T47D (cell line): ENCODE data around the gene ALG9.

Experiments
- DNase-seq, 2 experiments: peaks; one replicate each; pipeline versions ENCODE4 v3.0.0 to v3.0.0-alpha.2; 2011 to 2012; ENCODE audit warnings: low read depth in 1 of 2, low spot score in 1 of 2
- JUND ChIP-seq: IDR thresholded peaks from 2 replicates; pipeline ENCODE4 v1.6.1; 2012; ENCODE audit warnings: low read depth
- in situ Hi-C: cut with HindIII; loops from 2 replicates; pipeline ENCODE4 v1.10.0; 2016; ENCODE audit warnings: low sequenced_read_pairs, low pct_unique_long_range_greater_than_20kb

Gene ALG9

DNA sequence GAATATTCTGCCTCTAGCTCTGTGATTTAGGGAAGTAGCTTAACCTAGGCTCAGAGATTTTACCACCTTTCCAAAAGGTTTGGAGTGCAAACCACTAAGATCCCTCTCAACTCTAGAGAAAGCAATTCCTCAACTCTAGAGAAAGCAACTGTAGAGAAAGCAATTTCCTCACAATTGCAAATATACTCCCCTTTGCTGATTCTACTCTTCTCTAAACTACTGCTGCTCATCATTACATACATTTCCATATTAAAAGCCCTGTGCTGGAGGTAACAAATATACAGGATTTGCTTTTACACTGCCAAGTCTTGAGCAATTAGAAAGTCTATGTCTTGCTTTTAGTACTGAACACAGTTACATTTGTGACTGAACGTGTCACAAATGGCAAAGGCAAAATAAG lies 48.2 kb downstream of the ALG9 start:
- no peak for TF ChIP-seq JUND
- DNase-seq, result no peak
- in situ Hi-C loops, result no loop called here

DNA sequence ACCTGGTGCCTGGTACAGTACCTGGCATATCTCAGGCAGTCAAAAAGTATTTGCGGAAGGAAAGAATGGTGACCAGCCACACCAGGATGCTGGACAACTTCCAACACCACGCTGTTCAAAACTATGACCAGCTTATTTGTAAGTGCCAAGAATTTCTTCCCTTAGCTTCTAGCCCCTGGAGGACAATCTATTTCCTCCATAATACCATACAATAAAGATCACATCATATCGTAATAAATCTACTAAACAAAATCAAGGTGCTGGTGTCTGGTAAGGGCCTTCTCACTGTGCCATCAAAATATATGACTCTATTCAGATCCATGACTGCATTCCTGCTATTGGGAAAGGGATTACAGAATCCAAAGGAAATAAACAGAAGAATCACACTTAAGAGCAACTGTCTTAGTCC lies 51.5 kb downstream of the ALG9 start:
- TF ChIP-seq JUND, result no peak
- in situ Hi-C loops, result no loop called here
- DNase-seq, result peak in 1 of 2 experiments; percentile 14

DNA sequence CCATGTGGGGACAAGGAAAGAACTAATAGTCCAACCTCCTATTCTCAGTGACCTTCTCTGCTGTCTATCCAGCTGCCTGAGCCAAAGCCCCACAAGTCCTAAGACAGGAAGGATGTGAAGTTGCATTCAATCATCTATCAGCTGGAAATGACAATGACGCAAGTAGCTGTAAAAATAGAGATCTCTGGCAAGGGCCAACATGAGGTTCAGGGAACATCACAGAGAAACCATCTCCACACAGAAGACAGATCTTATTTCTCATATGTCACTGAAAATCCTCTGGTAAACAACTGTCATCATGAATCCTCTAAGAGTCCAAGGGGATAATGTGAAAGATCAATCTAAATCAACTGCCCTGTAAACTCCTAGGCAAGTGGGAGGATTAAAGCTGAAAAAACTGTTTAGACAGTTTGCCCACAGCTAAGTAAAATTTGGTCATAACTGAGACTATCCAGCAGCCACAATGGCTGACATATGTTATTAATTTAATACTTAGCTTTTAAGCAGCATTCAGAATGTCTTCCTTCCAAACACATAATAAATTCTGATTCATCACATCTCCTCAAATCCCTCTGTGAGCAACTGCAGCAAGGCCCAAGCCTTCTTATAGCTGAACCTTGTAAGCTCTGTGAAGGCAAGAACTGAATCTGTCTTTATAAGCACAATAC lies 52.1 kb downstream of the ALG9 start:
- no peak for TF ChIP-seq JUND
- in situ Hi-C loops, result no loop called here
- no peak for DNase-seq

DNA sequence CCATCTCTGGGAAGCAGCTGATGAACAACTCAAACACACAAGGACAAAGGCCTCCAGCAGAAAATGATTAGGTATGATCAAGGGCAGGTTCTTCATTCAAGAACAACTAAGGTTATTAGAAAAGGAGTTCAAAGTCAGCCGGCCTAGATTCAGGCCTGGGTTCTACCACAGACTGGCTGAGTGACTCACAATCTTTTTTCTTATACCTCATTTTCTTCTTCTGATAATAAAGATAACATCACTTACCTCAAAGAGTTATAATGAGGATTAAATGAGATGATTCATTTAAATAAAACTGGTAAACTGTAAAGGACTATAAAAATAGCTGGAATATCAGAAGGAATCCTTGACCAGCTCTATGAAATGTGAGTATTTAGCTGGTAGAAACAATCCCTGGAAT lies 55.9 kb downstream of the ALG9 start:
- in situ Hi-C loops, result no loop called here
- no peak for TF ChIP-seq JUND
- DNase-seq, result no peak

DNA sequence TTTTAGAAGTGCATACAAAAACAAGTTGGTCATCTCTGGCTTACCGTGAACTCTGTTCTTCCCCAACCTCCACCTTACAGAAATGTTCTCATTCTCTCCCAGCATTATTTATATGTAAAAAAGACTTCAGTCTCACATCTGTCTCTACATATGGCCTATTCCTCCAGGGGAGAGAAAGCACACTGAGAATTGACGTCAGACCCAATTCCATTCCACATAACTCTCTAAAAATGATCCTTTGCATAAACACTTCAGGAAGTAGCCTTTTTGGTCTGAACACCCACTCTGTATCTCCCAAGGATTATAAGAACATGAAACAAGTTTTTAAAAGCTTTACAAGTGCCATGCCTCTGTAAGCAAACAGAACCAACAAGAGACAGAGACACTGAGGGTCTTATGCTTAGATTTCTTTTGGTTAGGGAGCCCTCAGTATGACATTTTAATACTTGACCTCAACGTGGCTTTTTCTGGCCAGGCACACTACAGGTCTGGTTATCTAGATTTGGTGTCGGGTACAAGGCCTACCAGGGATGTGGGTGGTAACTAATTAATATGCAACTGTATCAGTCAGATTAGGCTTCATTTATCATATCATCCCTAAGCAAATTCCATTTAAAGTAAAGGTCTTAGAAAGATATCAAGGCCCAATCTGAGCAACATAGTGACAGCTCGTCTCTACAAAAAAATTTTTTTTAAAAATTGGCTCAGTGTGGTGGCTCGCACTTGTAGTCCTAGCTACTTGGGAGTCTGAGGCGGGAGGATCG lies 56.6 kb downstream of the ALG9 start:
- in situ Hi-C loops, result no loop called here
- DNase-seq, result no peak
- TF ChIP-seq JUND, result no peak

DNA sequence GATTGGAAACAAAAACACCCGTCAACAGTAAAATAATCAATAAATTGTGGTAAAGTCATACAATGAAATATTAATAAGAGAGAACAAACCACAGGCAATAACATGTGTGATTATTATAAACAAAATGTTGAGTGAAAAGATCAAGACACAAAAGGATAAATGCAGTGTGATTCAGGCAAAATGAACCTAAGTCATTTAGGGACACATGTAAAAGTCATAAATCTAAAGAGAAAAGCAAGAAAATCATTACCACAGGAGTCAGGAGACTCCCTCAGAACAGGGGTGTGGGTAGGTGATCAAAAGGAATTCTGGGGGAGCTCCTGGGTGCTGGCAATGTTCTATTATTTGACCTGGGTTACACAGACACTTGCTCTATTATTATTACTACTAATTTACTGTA lies 57.3 kb downstream of the ALG9 start:
- TF ChIP-seq JUND, result no peak
- no peak for DNase-seq
- in situ Hi-C loops, result no loop called here

DNA sequence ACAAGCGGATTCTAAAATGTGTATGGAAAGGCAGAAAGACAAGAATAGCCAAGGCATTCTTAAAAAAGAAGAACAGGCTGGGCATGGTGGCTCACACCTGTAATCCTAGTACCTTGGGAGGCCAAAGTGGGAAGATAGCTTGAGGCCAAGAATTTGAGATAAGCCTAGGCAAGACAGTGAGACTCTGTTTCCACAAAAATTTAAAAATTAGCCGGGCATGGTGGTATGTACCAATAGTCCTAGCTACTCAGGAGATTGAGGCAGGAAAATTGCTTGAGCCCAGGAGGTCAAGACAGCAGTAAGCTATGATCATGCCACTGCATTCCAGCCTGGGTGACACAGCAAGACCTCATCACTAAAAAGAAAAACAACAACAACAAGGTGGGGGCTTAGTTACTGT lies 59.2 kb downstream of the ALG9 start:
- in situ Hi-C loops, result no loop called here
- no peak for TF ChIP-seq JUND
- no peak for DNase-seq

DNA sequence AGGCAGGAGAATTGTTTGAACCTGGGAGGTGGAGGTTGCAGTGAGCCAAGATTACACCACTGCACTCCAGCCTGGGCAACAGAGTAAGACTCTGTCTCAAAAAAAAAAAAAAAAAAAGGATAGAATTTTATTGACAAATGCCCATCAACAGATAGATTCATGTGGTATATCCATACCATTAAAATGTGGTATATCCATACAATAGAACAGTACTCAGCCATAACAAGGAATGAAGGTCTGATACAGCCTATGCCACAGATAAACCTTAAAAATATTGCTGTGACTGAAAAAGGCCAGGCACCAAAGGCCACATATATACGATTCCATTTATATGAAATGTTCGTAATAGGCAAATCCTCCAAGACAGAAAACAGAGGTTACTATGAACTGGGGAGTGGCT lies 59.9 kb downstream of the ALG9 start:
- no peak for TF ChIP-seq JUND
- in situ Hi-C loops, result no loop called here
- no peak for DNase-seq

DNA sequence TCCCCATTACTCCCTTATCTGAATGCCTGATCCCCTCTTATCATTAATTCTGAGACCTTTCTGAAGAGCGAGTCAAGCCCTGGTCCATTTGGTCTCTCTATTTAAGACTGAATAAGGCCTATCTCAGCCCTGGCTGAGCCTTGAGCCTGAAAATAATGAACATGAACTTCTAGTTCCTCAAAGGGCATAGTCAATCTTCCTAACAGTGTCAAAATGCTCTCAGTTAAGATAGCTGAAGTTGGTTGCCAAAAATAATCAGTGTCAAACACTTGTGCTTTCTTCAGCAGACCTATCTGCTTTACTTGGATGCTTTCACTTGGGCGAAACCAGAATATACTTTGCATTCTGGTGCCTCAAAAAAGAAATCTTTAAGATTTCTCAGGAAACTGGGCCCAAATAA lies 62.5 kb downstream of the ALG9 start:
- no peak for TF ChIP-seq JUND
- no peak for DNase-seq
- in situ Hi-C loops, result no loop called here

DNA sequence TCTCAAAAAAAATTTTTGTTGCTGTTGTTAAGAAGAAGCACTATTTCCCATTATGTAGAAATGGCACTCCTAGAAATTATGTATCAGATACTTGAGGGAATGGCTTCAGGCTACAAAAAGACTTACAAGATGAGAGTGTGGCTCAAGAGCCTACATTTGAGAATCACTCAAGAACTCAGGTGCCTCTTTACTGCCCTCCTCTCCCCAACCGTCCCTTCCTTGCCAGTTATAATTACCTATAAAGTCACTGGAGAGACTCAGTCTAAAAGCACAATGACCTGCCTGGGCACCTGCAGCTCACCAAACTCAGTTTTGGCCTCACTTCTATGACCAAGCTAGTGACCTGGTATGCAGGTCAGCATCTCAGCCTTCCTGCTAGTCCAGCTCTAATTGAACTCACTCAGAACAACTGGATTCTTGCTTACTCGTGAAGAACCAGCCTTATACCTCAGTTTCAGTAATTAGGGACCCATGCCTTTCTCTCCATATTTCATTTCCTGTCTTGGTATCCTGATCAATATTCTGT lies 63.3 kb downstream of the ALG9 start:
- no peak for TF ChIP-seq JUND
- DNase-seq, result no peak
- in situ Hi-C loops, result no loop called here

DNA sequence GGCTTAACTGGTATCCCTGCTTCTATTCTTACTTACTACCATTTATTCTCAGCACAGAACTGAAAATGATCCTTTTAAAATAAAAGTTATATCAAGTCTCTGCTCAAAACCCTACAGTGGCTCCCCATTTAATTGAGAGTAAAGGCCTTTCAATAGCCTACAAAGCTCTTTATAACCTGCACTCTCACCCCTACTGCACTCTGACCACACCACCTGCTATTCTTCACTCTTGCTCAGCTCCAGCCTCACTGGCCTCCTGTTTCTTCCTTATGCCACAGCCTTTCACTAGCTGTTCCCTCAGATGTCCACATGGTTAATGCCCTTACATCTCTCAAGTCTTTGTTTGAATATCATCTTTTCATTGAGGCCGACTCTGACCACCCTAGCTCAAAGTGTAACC lies 64.3 kb downstream of the ALG9 start:
- DNase-seq, result no peak
- in situ Hi-C loops, result no loop called here
- TF ChIP-seq JUND, result no peak

DNA sequence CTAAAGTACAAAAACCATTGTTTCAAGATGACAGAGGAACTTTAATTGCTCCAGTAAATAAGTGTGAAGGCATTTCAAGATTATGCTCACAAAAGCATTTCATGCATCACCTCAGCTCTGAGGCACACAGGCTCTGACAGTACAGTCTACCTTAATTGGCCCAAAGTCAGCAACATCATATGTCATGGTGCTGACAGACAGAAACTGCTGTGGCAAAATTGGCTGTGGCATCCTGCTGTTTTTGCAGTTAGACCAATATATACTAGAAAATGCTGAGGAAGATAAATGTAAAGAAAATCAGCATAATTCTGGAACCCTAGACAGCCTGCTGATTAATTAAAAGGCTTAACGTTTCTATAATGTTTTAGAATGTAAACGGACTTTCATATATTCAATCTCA lies 70.2 kb downstream of the ALG9 start:
- no peak for TF ChIP-seq JUND

DNA sequence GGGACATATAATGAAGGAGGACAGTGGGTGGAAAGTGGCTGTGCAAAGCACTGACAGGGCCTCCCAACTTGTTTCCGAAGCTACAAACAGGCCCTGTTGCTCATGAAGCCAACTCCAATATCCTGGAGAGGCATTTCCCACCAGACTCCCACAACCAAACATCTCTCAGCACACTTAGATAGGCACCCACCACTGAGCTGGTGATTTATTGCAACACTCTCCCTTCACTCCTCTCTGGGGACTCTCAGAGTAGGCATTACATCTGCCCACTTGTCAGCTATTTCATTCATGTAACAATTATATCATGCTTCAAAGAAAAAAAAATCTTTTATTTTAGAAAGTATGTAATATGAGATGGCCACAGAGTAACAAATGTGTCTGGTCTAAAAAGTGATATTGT lies 73.1 kb downstream of the ALG9 start:
- in situ Hi-C loops, result no loop called here
- DNase-seq, result no peak
- no peak for TF ChIP-seq JUND

More for the DNA sequence above, 70.2 kb downstream of the ALG9 start:
- DNase-seq, result peak in 1 of 2 experiments; percentile 15
- in situ Hi-C loops, result no loop called here
